Endothelial cell of umbilical vein (primary cell): ENCODE results near the gene VSTM4. TPM values are rescaled to one million over a fixed set of nuclear protein-coding genes. Genes with fewer than 3 reads are reported as not detected.

ENCODE experiments used
- BruUV-seq: library from RNA; stranded (reverse); fragments of 400-500 nt; replicated peaks from 2 replicates; lab custom pipeline; 2021; lab: Mats Ljungman, UMichigan
- CTCF ChIA-PET: fragments of 300-600, 350-600 bp; sonication (Branson Sonifier 250); formaldehyde crosslinking; loops from one replicate; lab custom pipeline; 2021; ENCODE audit warnings: antibody characterized with exemption, inconsistent platforms; lab: Charles Lee
- POLR2A ChIA-PET: fragments of 300-600, 350-600 bp; sonication (Branson Sonifier 250); formaldehyde crosslinking; loops from one replicate; lab custom pipeline; 2021; ENCODE audit warnings: antibody characterized with exemption, inconsistent platforms; lab: Charles Lee
- DNase-seq: peaks from one replicate; pipeline ENCODE4 v3.0.0-alpha.2; 2011; ENCODE audit warnings: low read depth, low spot score
- FAIRE-seq: peaks from 2 replicates; lab custom pipeline; 2011; peaks lifted over from hg19 to GRCh38; lab: Jason Lieb, UNC
- H2AFZ ChIP-seq: 2 replicates; pipeline ENCODE4 v1.6.0; 2012; ENCODE audit warnings: low read depth, low read length, control low read depth, inconsistent platforms
- H3K27ac ChIP-seq: 2 replicates; pipeline ENCODE4 v1.5.1; 2011; ENCODE audit warnings: low read depth, mild to moderate bottlenecking, control low read depth, low read length, moderate library complexity; ENCODE audit not compliant: insufficient read depth
- H3K27me3 ChIP-seq, 2 experiments: 2 replicates each; pipeline versions ENCODE4 v1.6.0 to v1.6.1; 2011; ENCODE audit warnings: low read length in 2 of 2, mixed read lengths in 1 of 2; ENCODE audit not compliant: control insufficient read depth in 2 of 2, insufficient read depth in 2 of 2
- H3K36me3 ChIP-seq, 2 experiments: 2 replicates in 1 of 2; 3 replicates in 1 of 2; pipeline ENCODE4 v1.5.1; 2011; ENCODE audit warnings: low read length in 2 of 2, mild to moderate bottlenecking in 1 of 2, moderate library complexity in 1 of 2; ENCODE audit not compliant: control insufficient read depth in 2 of 2, insufficient read depth in 2 of 2; ENCODE audit errors: extremely low read depth in 1 of 2
- H3K4me1 ChIP-seq: 3 replicates; pipeline ENCODE4 v1.5.1; 2011; ENCODE audit warnings: mild to moderate bottlenecking, low read length; ENCODE audit not compliant: control insufficient read depth, insufficient read depth; ENCODE audit errors: extremely low read depth
- H3K4me2 ChIP-seq: 2 replicates; pipeline ENCODE4 v1.6.1; 2011; ENCODE audit warnings: low read length, control low read depth, mixed read lengths; ENCODE audit not compliant: insufficient read depth
- H3K4me3 ChIP-seq, 3 experiments: fragments of 200-600 bp in 1 of 3; sonication (generic), shearing (Covaris generic) in 1 of 3; replicated peaks in 1 of 3; 2 replicates each; pipeline ENCODE4 v1.5.1; 2011 to 2016; ENCODE audit warnings: control low read depth in 3 of 3, low read length in 3 of 3, mild to moderate bottlenecking in 2 of 3, inconsistent platforms in 1 of 3, low read depth in 1 of 3, moderate library complexity in 1 of 3; ENCODE audit not compliant: insufficient read depth in 1 of 3
- H3K79me2 ChIP-seq: 2 replicates; pipeline ENCODE4 v1.6.0; 2012; ENCODE audit warnings: low read length, inconsistent platforms; ENCODE audit not compliant: control insufficient read depth, insufficient read depth
- H3K9ac ChIP-seq: replicated peaks from 2 replicates; pipeline ENCODE3; 2011; ENCODE audit warnings: low read length, control low read depth; ENCODE audit not compliant: insufficient read depth; ENCODE audit errors: extremely low read depth
- H3K9me1 ChIP-seq: replicated peaks from 3 replicates; pipeline ENCODE4 v1.6.0; 2011; ENCODE audit warnings: mild to moderate bottlenecking, low read length; ENCODE audit not compliant: control insufficient read depth, insufficient read depth; ENCODE audit errors: extremely low read depth
- H3K9me3 ChIP-seq: replicated peaks from 2 replicates; pipeline ENCODE4 v1.5.1; 2012; ENCODE audit warnings: low read length, inconsistent platforms; ENCODE audit not compliant: control insufficient read depth, insufficient read depth
- H4K20me1 ChIP-seq: replicated peaks from 2 replicates; pipeline ENCODE3; 2011; ENCODE audit warnings: mild to moderate bottlenecking, low read length; ENCODE audit not compliant: control insufficient read depth, insufficient read depth; ENCODE audit errors: extremely low read depth
- EZH2 ChIP-seq: IDR thresholded peaks from 2 replicates; pipeline ENCODE4 v1.6.1; 2012; ENCODE audit warnings: borderline replicate concordance, low read depth, mild to moderate bottlenecking, moderate library complexity, low read length, inconsistent platforms; ENCODE audit not compliant: severe bottlenecking
- FOS ChIP-seq: IDR thresholded peaks from 2 replicates; pipeline ENCODE4 v1.6.1; 2011; ENCODE audit warnings: mild to moderate bottlenecking, low read length, moderate library complexity, borderline replicate concordance; ENCODE audit not compliant: insufficient read depth
- GATA2 ChIP-seq: IDR thresholded peaks from 2 replicates; pipeline ENCODE4 v1.7.0; 2011; ENCODE audit warnings: low read depth, mild to moderate bottlenecking, moderate library complexity, mixed read lengths, low read length; ENCODE audit not compliant: insufficient read length, insufficient read depth
- JUN ChIP-seq: IDR thresholded peaks from 2 replicates; pipeline ENCODE4 v1.6.1; 2011; ENCODE audit warnings: borderline replicate concordance, low read depth; ENCODE audit not compliant: insufficient read length, insufficient read depth
- MAX ChIP-seq: IDR thresholded peaks from 2 replicates; pipeline ENCODE4 v1.6.1; 2011; ENCODE audit not compliant: insufficient read depth, insufficient read length
- MYC ChIP-seq: IDR thresholded peaks from one replicate; pipeline ENCODE4 v1.6.1; 2011; ENCODE audit warnings: mild to moderate bottlenecking, low read depth, low read length
- POLR2A ChIP-seq: IDR thresholded peaks from 2 replicates; pipeline ENCODE4 v1.6.1; 2012; ENCODE audit warnings: low read depth, mild to moderate bottlenecking, control low read depth, low read length
- POLR2AphosphoS5 ChIP-seq: IDR thresholded peaks from 2 replicates; pipeline ENCODE4 v1.6.1; 2012; ENCODE audit warnings: low read depth, mild to moderate bottlenecking, control low read depth, low read length, moderate library complexity; ENCODE audit not compliant: insufficient read depth
- dilution Hi-C: fragments of 300-500 bp; cut with MboI; formaldehyde crosslinking; loops from one replicate; pipeline ENCODE4 v1.15.0; 2019; ENCODE audit warnings: low sequenced_read_pairs; ENCODE audit not compliant: extremely low pct_ligation_motif_present
- intact Hi-C: fragments of 100-400 bp; cut with micrococcal nuclease; formaldehyde crosslinking; loops from one replicate; pipeline ENCODE4 v1.10.0; 2022
- polyA plus RNA-seq, 4 experiments: library from polyadenylated mRNA; depleted of rRNA in 3 of 4; stranded (reverse) in 3 of 4; unstranded in 1 of 4; fragments of >200 nt; gene quantifications; 2 replicates each; pipeline versions ENCODE4 v1.2.1 to v1.2.3, GENCODE V29; 2011 to 2012; ENCODE audit warnings: missing spikeins in 1 of 4
- total RNA-seq: library from RNA; stranded (reverse); gene quantifications from 2 replicates; pipeline ENCODE4 v1.2.3, GENCODE V29; 2021
- TF ChIP-seq, protein P1 (sequence below), 2 donors: IDR thresholded peaks; 1 replicate in 1 of 2; 2 replicates in 1 of 2; pipeline ENCODE4 v1.5.1; 2011; ENCODE audit warnings: low read length in 2 of 2, mild to moderate bottlenecking in 2 of 2, moderate library complexity in 2 of 2, control low read depth in 1 of 2, inconsistent platforms in 1 of 2, low read depth in 1 of 2; ENCODE audit not compliant: insufficient read depth in 1 of 2; ENCODE audit errors: extremely low read depth in 1 of 2

VSTM4 gene
- total and polyA plus RNA-seq, 2 donors (not counting 3 experiments of a cell fraction or from before 2014, with no cell fraction given): 0.07 TPM

DNA sequence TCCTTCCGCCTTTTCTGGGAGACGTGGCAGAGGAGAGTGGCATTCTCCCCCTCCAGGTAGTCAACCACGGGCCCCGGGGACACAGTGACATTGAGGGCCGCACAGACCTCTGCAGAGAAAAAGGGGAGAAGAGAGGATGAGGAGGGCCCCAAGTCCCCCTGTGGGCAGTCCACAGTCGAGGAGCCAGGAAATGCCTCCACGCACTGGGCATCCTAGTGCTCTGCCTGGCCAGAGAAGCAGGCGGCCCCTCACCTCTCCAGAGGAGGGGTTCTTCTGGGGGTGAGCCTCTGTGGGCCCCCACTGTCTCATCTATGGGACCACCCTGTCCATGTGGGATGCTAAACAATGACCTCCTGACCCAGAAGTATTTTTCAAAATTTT is 7.4 kb downstream of the VSTM4 start:
- no peak overlapping the region for H3K27ac ChIP-seq
- H3K9me1 ChIP-seq: no peaks in the 10 kb centered on the region
- POLR2A ChIA-PET: no interaction called here
- no peaks in the 10 kb centered on the region for H3K36me3 ChIP-seq
- no peaks in the 10 kb centered on the region for H3K79me2 ChIP-seq
- CTCF ChIA-PET: no interaction called here
- H2AFZ ChIP-seq: no peak overlapping the region
- H3K27me3 ChIP-seq: peaks cover 0 to 4% of the 10 kb centered on the region in 2 experiments
- no peak overlapping the region for H3K4me3 ChIP-seq
- dilution Hi-C loops (no loop called here), intact Hi-C loops (no loop called here)
- no TSS peak for BruUV-seq
- TF ChIP-seq, protein P1, sequence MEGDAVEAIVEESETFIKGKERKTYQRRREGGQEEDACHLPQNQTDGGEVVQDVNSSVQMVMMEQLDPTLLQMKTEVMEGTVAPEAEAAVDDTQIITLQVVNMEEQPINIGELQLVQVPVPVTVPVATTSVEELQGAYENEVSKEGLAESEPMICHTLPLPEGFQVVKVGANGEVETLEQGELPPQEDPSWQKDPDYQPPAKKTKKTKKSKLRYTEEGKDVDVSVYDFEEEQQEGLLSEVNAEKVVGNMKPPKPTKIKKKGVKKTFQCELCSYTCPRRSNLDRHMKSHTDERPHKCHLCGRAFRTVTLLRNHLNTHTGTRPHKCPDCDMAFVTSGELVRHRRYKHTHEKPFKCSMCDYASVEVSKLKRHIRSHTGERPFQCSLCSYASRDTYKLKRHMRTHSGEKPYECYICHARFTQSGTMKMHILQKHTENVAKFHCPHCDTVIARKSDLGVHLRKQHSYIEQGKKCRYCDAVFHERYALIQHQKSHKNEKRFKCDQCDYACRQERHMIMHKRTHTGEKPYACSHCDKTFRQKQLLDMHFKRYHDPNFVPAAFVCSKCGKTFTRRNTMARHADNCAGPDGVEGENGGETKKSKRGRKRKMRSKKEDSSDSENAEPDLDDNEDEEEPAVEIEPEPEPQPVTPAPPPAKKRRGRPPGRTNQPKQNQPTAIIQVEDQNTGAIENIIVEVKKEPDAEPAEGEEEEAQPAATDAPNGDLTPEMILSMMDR (IDR thresholded peaks at IDR 0.05; ENCODE audit: extremely low read depth in 1 of 2, insufficient read depth in 1 of 2, low read depth in 1 of 2, low read length in 2 of 2): no peak
- no peak for TF ChIP-seq FOS
- TF ChIP-seq POLR2AphosphoS5: no peak
- no peak for TF ChIP-seq EZH2
- TF ChIP-seq JUN: no peak
- TF ChIP-seq MYC: no peak
- no peak for TF ChIP-seq POLR2A
- TF ChIP-seq GATA2: no peak
- TF ChIP-seq MAX: no peak
- no peak overlapping the region for H3K9ac ChIP-seq
- no peak overlapping the region for H3K4me2 ChIP-seq
- DNase-seq: no peak
- no peaks in the 10 kb centered on the region for H4K20me1 ChIP-seq
- no peaks in the 10 kb centered on the region for H3K4me1 ChIP-seq
- no peaks in the 10 kb centered on the region for H3K9me3 ChIP-seq
- FAIRE-seq: no peak
